Hematopoietic multipotent progenitor cell treated with erythropoietin and hydrocortisone succinate and interleukin-3 and kit ligand, for 15 days (in vitro differentiated cells): Measurements from ENCODE around the gene TBC1D22A.
A peak's percentile ranks its signal among the peaks of the same experiment; 100 is the strongest.
"Not testable (repeated sequence)": the region's sequence is repeated elsewhere in the genome, so short reads cannot be mapped to it uniquely, and the experiment has no call there.

Experiments
- DNase-seq: peaks from one replicate; pipeline ENCODE4 v3.0.0-alpha.2; 2015; ENCODE audit warnings: low spot score

The TBC1D22A gene

GRCh38 chr22:46774253-46774979 is 12.0 kb downstream of the TBC1D22A start:
- DNase-seq, result no peak

- no peak for DNase-seq
Measured at GRCh38 chr22:46774980-46775849, 12.8 kb downstream of the TBC1D22A start.

- DNase-seq, result no peak
Measured at GRCh38 chr22:46775850-46776826, 13.7 kb downstream of the TBC1D22A start.

GRCh38 chr22:46776876-46777608 is 14.6 kb downstream of the TBC1D22A start:
- DNase-seq, result no peak

DNA sequence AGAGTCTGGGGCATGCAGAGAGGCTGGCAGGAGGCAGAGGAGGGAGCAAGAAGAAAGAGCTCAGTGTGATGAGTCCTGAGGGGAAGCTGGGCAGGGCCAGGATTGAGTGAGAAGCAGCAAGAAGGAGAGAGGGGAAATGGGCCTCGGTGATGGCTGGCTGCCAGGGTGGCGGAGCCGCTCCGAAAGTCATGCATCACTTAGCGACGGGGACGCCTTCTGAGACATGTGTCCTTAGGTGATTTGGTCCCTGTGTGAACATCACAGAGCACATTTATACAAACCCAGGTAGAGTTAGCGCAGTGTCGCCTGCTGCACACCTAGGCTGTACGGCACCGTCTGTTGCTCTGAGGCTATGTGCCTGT is 15.1 kb downstream of the TBC1D22A start:
- no peak for DNase-seq

- no peak for DNase-seq
Measured at GRCh38 chr22:46779023-46779422, 16.6 kb downstream of the TBC1D22A start.

GRCh38 chr22:46779651-46780050 is 17.2 kb downstream of the TBC1D22A start:
- no peak for DNase-seq

DNA sequence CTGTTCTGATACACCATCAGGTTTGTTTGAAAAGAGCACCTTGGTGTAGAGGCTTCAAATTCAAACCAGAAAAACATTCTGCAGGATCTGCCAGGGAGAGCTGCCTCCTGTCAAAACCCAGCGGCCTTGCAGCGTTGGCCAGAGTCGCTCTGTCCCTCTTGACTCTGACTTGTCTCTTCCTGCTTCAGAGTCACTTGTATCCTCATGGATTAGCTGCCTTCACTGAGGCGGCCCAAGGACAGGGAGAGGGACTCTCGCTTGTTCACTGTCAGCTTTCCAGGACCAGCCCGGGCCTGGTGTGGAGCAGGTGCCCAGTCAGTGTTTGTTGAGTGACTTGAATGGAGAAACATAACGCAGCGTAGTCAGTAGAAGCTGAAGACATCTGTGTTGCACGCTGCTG is 18.0 kb downstream of the TBC1D22A start:
- DNase-seq, result no peak

DNA sequence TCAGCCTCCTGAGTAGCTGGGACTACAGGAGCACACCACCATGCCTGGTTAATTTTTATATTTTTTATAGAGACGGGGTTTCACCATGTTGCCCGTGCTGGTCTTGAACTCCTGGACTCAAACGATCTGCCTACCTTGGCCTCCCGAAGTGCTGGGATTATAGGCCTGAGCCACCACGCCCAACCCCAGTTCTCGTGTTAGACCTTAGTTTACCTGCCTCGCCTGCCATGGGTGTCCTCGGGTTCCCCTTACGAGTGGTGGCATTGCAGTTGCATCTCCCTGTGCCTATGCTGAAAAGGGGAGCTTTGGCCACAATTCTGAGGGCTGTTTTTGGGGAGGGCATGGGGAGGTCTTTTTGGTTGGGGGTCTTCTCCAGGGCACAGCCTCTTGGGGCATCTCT is 18.8 kb downstream of the TBC1D22A start:
- no peak for DNase-seq

DNA sequence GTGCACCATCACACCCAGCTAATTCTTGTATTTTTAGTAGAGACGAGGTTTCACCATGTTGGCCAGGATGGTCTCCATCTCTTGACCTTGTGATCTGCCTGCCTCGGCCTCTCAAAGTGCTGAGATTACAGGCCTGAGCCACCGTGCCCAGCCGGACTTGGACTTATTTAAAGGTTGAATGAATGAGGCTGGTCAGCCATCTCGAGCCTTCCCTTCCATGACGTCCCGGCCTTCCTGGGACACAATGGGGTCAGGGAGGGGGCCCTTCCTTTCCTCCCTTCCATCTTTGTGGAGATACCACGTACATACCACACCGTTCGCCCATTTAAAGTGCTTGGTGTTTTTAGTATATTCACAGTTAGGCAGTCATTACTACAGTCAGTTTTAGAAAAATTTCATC is 19.8 kb downstream of the TBC1D22A start:
- DNase-seq, result not testable (repeated sequence)

DNA sequence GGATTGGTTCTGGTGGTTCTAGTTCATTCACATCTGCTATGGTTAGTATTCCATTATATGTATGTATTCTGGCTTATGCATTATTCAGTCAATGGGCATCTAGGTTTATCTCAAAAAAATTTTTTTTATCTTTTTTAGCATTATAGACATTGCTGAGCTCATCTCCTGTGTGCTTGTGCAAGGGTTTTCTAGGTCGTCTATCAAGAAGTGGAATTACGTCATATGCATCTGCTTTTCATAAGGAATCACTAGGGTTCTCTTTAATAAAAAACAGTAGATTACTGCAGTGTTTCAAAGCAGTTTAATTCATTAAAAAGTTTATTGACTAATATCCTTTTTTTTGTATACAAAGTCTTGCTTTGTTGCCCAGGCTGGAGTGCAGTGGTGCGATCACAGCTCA is 21.3 kb downstream of the TBC1D22A start:
- no peak for DNase-seq

DNA sequence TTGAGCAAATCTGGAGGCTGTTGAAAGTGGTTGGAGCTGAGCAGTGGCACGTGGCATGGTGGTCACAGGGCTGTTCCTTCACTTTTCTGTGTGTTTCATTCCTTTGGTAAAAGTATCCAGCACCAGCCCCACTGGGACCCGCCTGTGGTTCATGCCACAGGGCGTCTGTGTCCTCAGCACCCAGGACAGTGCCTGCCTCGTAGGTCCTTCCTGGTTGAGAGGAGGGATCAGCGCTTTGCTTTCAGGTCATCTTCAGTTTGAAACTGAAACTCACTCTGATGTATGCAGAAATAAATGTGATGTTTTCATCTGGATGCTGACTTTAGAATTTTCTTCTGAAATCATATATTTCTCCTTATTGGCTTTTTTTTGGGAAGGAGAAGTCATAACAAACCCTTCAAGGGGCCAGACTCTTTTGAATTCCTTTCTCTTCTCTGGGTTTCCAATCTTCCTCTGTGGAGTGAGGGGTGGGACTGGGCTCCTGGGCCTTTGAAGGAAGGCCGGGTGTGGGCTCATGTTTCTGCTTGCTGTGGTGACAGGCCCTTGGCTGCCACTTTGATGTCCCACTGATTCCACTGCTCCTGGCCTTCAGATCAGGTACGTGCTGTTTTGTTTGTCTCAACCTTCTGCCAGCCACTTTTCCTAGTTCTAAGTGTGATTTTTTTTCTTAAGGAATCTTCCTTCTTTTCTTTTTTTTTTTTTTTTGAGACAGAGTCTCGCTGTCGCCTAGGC is 26.2 kb downstream of the TBC1D22A start:
- no peak for DNase-seq

DNA sequence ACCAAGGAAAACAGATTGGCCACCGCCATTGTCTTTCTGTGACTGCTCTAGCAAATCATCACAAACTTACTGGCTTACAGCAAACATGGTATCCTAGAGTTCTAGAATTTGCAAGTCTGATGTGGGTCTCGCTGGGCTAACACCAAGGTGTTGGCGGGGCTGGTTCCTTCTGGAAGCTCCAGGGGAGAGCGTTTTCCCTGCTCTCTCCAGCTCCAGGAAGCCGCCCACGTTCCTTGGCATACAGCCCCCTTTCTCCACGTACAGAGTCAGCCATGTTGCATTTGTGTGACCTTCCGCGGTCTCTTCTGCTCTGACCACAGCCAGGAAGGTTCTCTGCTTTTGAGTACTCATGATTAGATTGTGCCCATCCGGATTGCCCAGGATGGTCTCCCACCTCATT is 27.5 kb downstream of the TBC1D22A start:
- no peak for DNase-seq

DNA sequence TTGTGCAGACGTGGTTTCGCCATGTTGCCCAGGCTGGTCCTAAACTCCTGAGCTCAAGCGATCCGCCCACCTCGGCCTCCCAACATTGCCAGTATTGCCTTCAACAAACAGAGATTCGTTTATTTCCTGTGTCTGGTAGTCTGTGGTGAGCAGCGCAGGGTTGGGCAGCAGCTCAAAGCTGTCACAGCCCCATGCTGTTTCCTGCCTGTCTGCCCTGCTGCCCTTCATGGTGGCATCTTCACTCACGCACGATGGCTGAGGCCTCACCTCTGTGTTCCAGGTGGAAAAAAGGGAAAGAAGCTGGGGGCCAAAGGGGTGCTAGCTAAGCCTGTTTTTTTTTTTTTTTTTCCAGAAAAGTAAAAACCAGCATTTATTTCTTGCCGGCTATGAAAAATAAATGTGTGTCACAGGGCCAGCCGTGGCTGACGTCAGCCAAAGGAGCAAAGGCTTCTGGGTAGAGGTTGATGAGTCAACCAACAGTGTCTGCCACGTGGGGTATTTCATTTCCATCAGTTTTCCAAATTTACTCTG is 28.8 kb downstream of the TBC1D22A start:
- DNase-seq, result peak; percentile 23

DNA sequence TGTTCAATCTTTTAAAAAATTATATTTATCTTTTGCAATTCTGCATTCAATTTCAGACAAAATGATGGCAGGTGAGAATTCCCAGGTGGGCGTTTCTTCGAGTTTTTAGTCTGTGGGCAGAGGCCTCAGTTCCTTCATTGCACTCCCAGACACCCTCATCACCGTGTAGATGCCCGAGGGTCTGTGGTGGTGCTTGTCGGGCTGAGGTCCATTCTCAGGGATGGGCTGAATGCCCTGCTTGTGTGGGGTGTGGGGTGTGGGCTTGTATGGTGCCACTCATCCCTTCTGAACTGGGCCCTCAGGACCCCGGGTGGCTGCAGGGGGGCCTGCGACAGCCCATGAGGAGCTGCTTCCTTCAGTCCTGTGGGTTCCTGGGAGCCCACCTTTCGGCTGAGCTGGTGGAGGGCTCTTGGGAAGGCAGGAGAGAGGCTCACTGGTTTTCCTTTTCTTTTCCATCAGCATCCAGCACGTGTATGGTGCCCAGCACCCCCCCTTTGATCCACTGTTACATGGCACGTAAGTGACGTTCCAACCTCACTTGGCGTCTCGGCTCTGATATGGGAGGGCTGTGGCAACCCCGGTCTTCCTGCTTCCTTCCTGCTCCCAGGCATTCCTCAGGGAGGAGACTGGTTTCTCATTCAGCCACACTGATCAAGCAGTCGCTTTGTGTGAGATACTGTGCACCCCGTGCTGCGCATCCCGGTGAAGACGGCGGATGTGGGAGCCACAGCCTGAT is 29.8 kb downstream of the TBC1D22A start:
- DNase-seq, result no peak

DNA sequence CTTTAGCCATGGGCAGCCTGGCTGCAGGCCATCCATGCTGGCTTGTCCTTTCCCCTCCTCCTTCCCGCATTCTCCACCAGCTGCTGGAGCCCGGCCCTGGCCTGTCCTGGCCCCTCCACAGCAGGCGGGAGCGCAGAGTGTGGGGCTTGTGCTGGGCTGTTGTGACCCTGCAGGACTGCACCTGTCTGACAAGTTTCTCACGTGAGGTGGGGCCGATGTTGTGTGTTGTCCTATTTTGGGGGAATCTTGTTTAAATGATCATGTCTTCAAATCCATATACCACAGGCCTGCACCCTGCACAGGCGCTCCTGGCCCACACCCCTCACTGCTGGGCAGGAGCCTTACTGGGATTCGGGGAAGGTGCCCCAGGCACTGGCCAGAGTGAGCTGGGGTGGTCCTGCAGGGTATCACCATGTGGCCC is 30.4 kb downstream of the TBC1D22A start:
- DNase-seq, result no peak

GRCh38 chr22:46793497-46793896 is 31.0 kb downstream of the TBC1D22A start:
- DNase-seq, result no peak

DNA sequence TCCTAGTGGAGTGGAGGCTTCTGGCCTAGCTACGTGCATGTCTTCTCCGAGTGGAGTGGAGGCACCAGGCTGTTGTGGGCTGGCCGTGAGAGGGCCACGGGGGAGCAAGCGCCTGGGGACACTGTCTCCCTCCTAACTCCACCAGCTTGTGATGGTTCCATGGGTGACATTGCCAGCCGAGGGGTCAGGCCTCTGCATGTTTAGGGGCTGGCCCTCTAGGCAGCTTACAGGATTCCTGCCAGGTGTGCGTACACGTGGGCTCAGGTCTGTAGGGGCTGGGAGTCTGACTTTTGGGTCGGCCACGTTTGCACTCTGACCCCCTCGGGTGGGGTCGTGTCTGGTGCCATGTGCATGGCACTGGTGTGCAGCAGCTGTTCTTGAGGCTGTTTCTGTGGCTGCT is 31.6 kb downstream of the TBC1D22A start:
- no peak for DNase-seq

DNA sequence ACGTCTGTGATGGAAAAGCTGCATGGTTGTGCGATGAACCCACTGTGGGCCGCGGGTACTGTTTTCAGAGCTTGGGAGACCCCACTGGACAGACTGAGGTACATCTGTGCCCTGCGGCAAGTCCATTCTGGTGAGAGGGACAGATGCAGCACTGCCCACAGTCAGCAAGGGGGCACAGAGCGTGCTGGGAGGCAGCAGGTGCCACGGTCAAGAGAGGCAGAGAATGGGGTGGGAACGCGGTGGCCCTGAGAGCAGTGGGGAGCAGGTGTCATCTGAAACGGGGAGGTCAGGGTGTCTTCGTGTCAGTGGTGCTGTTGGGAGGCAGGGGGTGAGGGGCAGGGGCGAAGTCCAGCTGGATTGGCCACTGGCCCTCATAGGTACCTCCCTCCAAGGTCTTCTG is 32.0 kb downstream of the TBC1D22A start:
- DNase-seq, result no peak

DNA sequence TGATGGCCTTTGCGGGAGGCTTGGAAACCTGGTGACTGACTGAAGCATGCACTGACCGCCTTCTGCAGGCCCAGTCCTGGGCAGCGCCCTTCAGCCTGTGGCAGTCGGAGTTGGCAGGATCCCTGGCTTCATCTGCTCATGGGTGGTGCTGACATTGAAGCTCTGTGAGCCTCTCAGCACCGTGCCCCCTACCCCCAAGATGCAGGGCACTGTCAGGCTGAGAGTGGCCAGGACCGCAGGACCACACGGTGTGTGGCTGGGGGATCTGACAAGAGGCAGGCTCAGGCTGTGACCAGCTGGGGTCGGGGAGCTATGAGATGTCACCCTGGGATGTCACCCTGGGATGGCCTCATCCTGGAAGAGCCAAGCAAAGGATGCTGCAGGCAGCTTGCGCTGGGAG is 32.7 kb downstream of the TBC1D22A start:
- no peak for DNase-seq
